HepG2 (cell line): Measurements from ENCODE around the gene CFL1. TPM values are rescaled to one million over a fixed set of nuclear protein-coding genes. Genes with fewer than 3 reads are reported as not detected.
A peak's percentile ranks its signal among the peaks of the same experiment; 100 is the strongest.

Source experiments
- CBX1 ChIP-seq: IDR thresholded peaks from one replicate; pipeline ENCODE4 v1.6.1; 2016; ENCODE audit warnings: antibody characterized with exemption, low read depth
- EEA1 ChIP-seq: sonication (generic); formaldehyde crosslinking; IDR thresholded peaks from 2 replicates; pipeline ENCODE4 v1.5.1; 2020; ENCODE audit warnings: mild to moderate bottlenecking, missing genetic modification reagents, borderline replicate concordance
- ELF1 ChIP-seq: sonication (generic); formaldehyde crosslinking; IDR thresholded peaks from 2 replicates; pipeline ENCODE4 v1.4.0; 2020; ENCODE audit warnings: missing genetic modification reagents
- ERF ChIP-seq: IDR thresholded peaks from 2 replicates; pipeline ENCODE4 v1.6.1; 2018; ENCODE audit warnings: missing biosample characterization, missing genetic modification reagents
- ISL2 ChIP-seq: sonication (generic); formaldehyde crosslinking; IDR thresholded peaks from 2 replicates; pipeline ENCODE4 v1.5.0; 2020; ENCODE audit warnings: missing genetic modification reagents
- KAT8 ChIP-seq: IDR thresholded peaks from 2 replicates; pipeline ENCODE4 v1.6.1; 2016; ENCODE audit warnings: missing genetic modification reagents, missing compliant biosample characterization
- MBNL3 ChIP-seq: fragments of 250-450 bp; sonication (Bioruptor Pico); conservative IDR thresholded peaks from 2 replicates; pipeline ENCODE4 v1.8.0; 2022; ENCODE audit warnings: mild to moderate bottlenecking, inconsistent platforms
- PITX1 ChIP-seq: sonication (generic); formaldehyde crosslinking; IDR thresholded peaks from 2 replicates; pipeline ENCODE4 v1.5.1; 2020; ENCODE audit warnings: mild to moderate bottlenecking, missing genetic modification reagents
- RBM22 ChIP-seq: fragments of 200-400 bp; formaldehyde crosslinking; optimal IDR thresholded peaks from 2 replicates; pipeline ENCODE3; 2017; ENCODE audit warnings: mild to moderate bottlenecking, low read length, moderate library complexity
- TGIF2 ChIP-seq: IDR thresholded peaks from 2 replicates; pipeline ENCODE4 v1.6.1; 2016; ENCODE audit warnings: control low read depth, missing compliant biosample characterization
- ZFP36L1 ChIP-seq: sonication (generic); formaldehyde crosslinking; IDR thresholded peaks from 2 replicates; pipeline ENCODE4 v1.8.0; 2022; ENCODE audit warnings: mild to moderate bottlenecking, missing genetic modification reagents, moderate library complexity
- ZNF543 ChIP-seq: sonication (generic); formaldehyde crosslinking; IDR thresholded peaks from 2 replicates; pipeline ENCODE4 v1.4.0; 2020; ENCODE audit warnings: mild to moderate bottlenecking, missing genetic modification reagents
- ZNF883 ChIP-seq: sonication (generic); formaldehyde crosslinking; IDR thresholded peaks from 2 replicates; pipeline ENCODE4 v1.5.1; 2020; ENCODE audit warnings: mild to moderate bottlenecking, missing genetic modification reagents; ENCODE audit errors: not compliant biosample characterization
- polyA plus RNA-seq, 8 experiments: library from polyadenylated mRNA; depleted of rRNA in 3 of 8; stranded (reverse) in 7 of 8; unstranded in 1 of 8; fragments of >200 nt; fragmentation: Illumina TruSeq in 4 of 8; extraction: Trizol in 4 of 8; gene quantifications; 2 replicates each; pipeline versions ENCODE4 v1.2.1 to v1.2.3, GENCODE V29; 2011 to 2016; ENCODE audit warnings: low read depth in 4 of 8, missing spikeins in 1 of 8, mixed read lengths in 1 of 8; ENCODE audit not compliant: insufficient read depth in 1 of 8
- total RNA-seq, 5 experiments: library from RNA; depleted of rRNA; stranded (reverse); fragments of >200 nt; fragmentation: Illumina TruSeq; extraction: Trizol; gene quantifications; 2 replicates each; pipeline ENCODE4 v1.2.3, GENCODE V29; 2016; ENCODE audit warnings: low read depth in 1 of 5
- TF ChIP-seq, protein P1 (sequence below): sonication (generic); formaldehyde crosslinking; IDR thresholded peaks from 2 replicates; pipeline ENCODE4 v1.5.0; 2020; ENCODE audit warnings: mild to moderate bottlenecking, missing genetic modification reagents
- TF ChIP-seq, protein P2 (sequence below): sonication (generic); formaldehyde crosslinking; IDR thresholded peaks from 2 replicates; pipeline ENCODE4 v1.4.0; 2020; ENCODE audit warnings: mild to moderate bottlenecking, missing genetic modification reagents
- TF ChIP-seq, protein P3 (sequence below): sonication (generic); formaldehyde crosslinking; IDR thresholded peaks from 2 replicates; pipeline ENCODE4 v1.5.1; 2020; ENCODE audit warnings: mild to moderate bottlenecking, missing genetic modification reagents
- TF ChIP-seq, protein P4 (sequence below), 2 experiments: sonication (generic) in 1 of 2; formaldehyde crosslinking in 1 of 2; IDR thresholded peaks; 2 replicates each; pipeline versions ENCODE4 v1.4.0 to v1.6.1; 2018 to 2020; ENCODE audit warnings: missing genetic modification reagents in 2 of 2, borderline replicate concordance in 1 of 2, low read depth in 1 of 2, mild to moderate bottlenecking in 1 of 2, missing biosample characterization in 1 of 2

The CFL1 gene
- total and polyA plus RNA-seq, 2 of the 13 experiments (the other 11 are each of a cell fraction or from before 2014, with no cell fraction given): 379 to 383 TPM

DNA sequence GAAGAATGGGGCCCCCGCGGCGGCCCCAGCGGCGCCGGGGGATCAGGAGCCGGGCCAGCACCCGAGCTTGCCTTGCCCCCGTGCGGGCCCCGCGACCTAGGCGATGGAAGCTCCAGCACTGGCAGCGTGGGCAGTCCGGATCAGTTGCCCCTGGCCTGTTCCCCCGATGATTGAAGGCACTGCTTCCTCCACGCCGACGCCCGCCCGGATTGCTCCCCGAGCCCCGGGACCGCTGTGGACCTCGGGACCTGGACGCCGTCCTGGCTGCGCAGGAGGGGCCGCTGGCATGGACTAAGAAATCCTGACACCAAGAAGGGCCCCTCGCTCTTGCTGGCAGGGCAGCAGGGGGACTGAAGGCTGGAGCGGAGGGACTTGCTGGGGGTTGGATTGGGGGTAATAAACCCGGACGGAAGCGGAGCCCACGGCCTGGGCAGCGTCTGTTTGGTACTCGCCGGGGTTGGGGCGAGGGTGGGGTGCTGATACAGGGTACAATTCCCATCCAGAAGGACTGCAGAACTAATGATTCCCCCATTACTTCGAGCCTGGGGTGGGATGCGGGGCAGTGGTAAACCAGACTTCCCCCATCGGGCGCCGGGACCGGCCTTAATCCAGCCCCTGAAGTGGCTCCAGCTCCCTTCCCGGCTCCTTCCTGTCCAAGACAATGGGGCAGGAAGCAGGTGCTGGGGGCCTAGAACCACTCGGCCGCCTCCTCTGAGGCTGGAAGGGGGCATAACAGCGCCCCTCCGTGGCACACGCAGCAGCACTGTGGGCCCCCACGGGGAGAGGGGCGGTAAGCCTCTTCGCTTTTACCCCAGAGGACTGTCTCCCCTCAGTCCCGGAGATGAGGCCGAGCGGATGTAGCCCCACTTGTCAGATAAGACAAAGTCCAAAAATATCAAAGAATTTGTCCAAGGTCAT lies 33.5 kb upstream of the CFL1 start (continued):
- TF ChIP-seq TGIF2 (CRISPR knock-in tag) (no peak), RBM22 (peak; percentile 82), KAT8 (peak; percentile 49), ELF1 (CRISPR knock-in tag) (peak; percentile 26; the same call in 1 of the 2 replicates), PITX1 (CRISPR knock-in tag) (peak; percentile 14; the same call in 1 of the 2 replicates), ZNF883 (CRISPR knock-in tag) (peak; percentile 24), ZNF543 (CRISPR knock-in tag) (0 out of 2 replicates have a peak, but pooled peaks have one; percentile 29), ISL2 (CRISPR knock-in tag) (0 out of 2 replicates have a peak, but pooled peaks have one; percentile 21), EEA1 (CRISPR knock-in tag) (0 out of 2 replicates have a peak, but pooled peaks have one; percentile 29), ERF (peak; percentile 54; the same call in 1 of the 2 replicates), CBX1 (peak; percentile 21), MBNL3 (CRISPR knock-in tag) (no peak), ZFP36L1 (no peak)
- TF ChIP-seq, protein P1, sequence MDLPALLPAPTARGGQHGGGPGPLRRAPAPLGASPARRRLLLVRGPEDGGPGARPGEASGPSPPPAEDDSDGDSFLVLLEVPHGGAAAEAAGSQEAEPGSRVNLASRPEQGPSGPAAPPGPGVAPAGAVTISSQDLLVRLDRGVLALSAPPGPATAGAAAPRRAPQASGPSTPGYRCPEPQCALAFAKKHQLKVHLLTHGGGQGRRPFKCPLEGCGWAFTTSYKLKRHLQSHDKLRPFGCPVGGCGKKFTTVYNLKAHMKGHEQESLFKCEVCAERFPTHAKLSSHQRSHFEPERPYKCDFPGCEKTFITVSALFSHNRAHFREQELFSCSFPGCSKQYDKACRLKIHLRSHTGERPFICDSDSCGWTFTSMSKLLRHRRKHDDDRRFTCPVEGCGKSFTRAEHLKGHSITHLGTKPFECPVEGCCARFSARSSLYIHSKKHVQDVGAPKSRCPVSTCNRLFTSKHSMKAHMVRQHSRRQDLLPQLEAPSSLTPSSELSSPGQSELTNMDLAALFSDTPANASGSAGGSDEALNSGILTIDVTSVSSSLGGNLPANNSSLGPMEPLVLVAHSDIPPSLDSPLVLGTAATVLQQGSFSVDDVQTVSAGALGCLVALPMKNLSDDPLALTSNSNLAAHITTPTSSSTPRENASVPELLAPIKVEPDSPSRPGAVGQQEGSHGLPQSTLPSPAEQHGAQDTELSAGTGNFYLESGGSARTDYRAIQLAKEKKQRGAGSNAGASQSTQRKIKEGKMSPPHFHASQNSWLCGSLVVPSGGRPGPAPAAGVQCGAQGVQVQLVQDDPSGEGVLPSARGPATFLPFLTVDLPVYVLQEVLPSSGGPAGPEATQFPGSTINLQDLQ (CRISPR knock-in tag): no peak
- TF ChIP-seq, protein P2, sequence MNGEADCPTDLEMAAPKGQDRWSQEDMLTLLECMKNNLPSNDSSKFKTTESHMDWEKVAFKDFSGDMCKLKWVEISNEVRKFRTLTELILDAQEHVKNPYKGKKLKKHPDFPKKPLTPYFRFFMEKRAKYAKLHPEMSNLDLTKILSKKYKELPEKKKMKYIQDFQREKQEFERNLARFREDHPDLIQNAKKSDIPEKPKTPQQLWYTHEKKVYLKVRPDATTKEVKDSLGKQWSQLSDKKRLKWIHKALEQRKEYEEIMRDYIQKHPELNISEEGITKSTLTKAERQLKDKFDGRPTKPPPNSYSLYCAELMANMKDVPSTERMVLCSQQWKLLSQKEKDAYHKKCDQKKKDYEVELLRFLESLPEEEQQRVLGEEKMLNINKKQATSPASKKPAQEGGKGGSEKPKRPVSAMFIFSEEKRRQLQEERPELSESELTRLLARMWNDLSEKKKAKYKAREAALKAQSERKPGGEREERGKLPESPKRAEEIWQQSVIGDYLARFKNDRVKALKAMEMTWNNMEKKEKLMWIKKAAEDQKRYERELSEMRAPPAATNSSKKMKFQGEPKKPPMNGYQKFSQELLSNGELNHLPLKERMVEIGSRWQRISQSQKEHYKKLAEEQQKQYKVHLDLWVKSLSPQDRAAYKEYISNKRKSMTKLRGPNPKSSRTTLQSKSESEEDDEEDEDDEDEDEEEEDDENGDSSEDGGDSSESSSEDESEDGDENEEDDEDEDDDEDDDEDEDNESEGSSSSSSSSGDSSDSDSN (CRISPR knock-in tag): peak; percentile 76
- TF ChIP-seq, protein P3, sequence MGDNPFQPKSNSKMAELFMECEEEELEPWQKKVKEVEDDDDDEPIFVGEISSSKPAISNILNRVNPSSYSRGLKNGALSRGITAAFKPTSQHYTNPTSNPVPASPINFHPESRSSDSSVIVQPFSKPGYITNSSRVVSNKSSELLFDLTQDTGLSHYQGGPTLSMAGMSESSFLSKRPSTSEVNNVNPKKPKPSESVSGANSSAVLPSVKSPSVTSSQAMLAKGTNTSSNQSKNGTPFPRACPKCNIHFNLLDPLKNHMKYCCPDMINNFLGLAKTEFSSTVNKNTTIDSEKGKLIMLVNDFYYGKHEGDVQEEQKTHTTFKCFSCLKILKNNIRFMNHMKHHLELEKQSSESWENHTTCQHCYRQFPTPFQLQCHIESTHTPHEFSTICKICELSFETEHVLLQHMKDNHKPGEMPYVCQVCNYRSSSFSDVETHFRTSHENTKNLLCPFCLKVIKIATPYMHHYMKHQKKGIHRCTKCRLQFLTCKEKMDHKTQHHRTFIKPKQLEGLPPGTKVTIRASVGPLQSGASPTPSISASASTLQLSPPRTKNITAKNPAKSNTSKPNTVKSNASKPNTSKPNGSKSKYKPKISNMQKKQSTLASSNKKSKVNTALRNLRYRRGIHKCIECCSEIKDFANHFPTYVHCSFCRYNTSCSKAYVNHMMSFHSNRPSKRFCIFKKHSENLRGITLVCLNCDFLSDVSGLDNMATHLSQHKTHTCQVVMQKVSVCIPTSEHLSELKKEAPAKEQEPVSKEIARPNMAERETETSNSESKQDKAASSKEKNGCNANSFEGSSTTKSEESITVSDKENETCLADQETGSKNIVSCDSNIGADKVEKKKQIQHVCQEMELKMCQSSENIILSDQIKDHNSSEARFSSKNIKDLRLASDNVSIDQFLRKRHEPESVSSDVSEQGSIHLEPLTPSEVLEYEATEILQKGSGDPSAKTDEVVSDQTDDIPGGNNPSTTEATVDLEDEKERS (CRISPR knock-in tag): no peak
- TF ChIP-seq, protein P4, sequence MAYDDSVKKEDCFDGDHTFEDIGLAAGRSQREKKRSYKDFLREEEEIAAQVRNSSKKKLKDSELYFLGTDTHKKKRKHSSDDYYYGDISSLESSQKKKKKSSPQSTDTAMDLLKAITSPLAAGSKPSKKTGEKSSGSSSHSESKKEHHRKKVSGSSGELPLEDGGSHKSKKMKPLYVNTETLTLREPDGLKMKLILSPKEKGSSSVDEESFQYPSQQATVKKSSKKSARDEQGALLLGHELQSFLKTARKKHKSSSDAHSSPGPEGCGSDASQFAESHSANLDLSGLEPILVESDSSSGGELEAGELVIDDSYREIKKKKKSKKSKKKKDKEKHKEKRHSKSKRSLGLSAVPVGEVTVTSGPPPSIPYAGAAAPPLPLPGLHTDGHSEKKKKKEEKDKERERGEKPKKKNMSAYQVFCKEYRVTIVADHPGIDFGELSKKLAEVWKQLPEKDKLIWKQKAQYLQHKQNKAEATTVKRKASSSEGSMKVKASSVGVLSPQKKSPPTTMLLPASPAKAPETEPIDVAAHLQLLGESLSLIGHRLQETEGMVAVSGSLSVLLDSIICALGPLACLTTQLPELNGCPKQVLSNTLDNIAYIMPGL (CRISPR knock-in tag; IDR thresholded peaks at IDR 0.05; ENCODE audit: borderline replicate concordance in 1 of 2, low read depth in 1 of 2): peak; percentile 74 to 93; a peak in 3 of 4 replicates
